Transverse colon (tissue), 4 donors: Measurements from ENCODE around the gene BMP2K.

Experiments
- CTCF ChIP-seq, 5 experiments: fragments of 200-600 bp in 3 of 5; fragments of 450-650 bp in 2 of 5; sonication (generic) in 3 of 5; IDR thresholded peaks; 1 replicate in 2 of 5; 2 replicates in 3 of 5; pipeline ENCODE4 v1.5.1; 2016 to 2017; ENCODE audit warnings: antibody characterized with exemption in 5 of 5, inconsistent platforms in 3 of 5, mild to moderate bottlenecking in 2 of 5, moderate library complexity in 1 of 5
- EP300 ChIP-seq: sonication (generic); formaldehyde crosslinking; IDR thresholded peaks from one replicate; pipeline ENCODE4 v1.6.1; 2017; ENCODE audit warnings: antibody characterized with exemption, low read depth
- POLR2A ChIP-seq: fragments of 450-650 bp; IDR thresholded peaks from one replicate; pipeline ENCODE4 v1.6.1; 2016; ENCODE audit warnings: antibody characterized with exemption, mild to moderate bottlenecking, moderate library complexity
- POLR2AphosphoS5 ChIP-seq, 3 donors: sonication (generic); formaldehyde crosslinking; IDR thresholded peaks; one replicate each; pipeline ENCODE4 v1.6.1; 2016; ENCODE audit warnings: antibody characterized with exemption in 3 of 3

DNA sequence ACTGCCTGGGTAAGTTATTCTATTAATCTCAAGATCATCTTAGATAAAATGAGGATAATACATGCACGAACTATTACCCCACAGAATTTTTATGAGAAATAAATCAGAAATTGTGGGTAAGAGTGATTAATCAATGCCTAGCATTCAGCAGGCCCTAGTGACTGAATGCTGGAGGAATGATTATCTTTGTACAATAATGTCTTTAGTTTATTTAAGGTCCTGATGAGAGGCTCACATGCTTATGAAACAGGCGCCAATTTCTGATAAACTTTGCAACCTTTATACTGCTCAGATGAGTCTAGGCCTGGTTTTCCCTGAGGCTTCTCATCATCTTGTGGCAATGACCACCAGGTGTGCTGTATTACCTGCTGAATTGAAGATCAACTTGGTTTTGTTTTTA is 27.8 kb upstream of the BMP2K start:
- TF ChIP-seq CTCF (IDR thresholded peaks at IDR 0.05) (no peak), POLR2AphosphoS5 (IDR thresholded peaks at IDR 0.05) (no peak), POLR2A (no peak), EP300 (no peak)
